Measurements from ENCODE around the gene AKAP6.
"Not testable (repeated sequence)": the region's sequence is repeated elsewhere in the genome, so short reads cannot be mapped to it uniquely, and the experiment has no call there.

AKAP6 gene

DNA sequence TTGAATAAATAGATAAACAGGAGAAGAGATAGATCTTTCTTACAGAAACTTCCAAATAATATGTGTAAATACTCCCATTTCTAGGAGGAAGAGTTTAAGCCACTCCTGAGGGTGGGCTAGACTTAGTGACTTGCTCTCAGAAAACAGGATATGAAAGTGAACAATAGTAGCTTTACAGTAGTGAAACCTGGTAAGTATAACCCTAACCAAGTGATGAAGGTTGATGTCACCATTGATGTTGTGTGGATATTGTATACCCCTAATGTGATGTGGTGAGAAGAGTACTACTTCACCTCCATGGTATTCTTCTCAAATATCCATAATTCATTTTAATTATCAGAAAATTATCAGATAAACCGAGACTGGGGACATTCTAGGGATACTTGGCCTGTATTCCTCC, 20.9 kb downstream of the AKAP6 start:
- H3K4me3 Mint-ChIP-seq, result no peak overlapping the region
- H3K9me3 Mint-ChIP-seq, result no peaks in the 10 kb centered on the region
- no peaks in the 10 kb centered on the region for H3K36me3 Mint-ChIP-seq

DNA sequence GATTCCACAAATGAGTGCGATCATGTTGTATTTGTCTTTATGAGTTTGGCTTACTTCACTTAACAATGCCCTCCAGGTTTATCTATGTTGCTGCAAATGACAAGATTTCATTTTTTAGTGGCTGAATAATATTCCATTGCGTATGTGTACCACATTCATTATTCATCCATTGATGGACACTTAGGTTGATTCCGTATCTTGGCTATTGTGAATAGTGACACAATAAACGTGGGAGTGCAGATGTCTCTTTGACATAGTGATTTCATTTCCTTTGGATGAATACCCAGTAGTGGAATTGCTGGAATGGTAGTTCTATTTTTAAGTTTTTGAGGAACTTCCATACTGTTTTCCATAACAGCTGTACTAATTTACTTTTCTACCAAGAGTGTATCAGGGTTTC, 23.5 kb downstream of the AKAP6 start:
- Mint-ChIP-seq H3K27ac (no peak overlapping the region), H3K36me3 (no peaks in the 10 kb centered on the region), H3K4me3 (no peak overlapping the region), H3K27me3 (no peaks in the 10 kb centered on the region), H3K4me1 (no peaks in the 10 kb centered on the region), H3K9me3 (no peaks in the 10 kb centered on the region)

More for the DNA sequence above, 20.9 kb downstream of the AKAP6 start:
- H3K4me1 Mint-ChIP-seq, result no peaks in the 10 kb centered on the region
- H3K27ac Mint-ChIP-seq, result no peak overlapping the region
- H3K27me3 Mint-ChIP-seq, result no peaks in the 10 kb centered on the region

DNA sequence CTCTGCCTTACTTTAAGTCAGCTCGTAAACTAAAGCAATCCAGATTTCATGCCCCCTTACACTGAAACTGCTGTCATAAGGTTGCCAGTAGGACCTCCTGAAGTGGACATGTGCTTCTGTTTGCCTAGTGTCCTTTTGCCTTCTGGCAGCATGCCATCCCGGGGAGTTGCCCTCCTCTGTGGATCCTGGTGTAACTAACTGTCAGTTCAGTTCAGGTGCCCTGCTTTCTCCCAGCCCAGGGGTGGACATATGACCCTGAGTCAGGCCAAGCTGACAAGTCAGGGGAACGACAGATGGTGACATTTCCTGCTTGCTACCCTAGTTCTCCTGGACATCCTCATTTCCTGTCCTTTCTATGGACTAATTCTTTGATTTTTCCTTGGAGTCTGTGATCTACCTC, 25.6 kb downstream of the AKAP6 start:
- Mint-ChIP-seq H3K27ac (no peak overlapping the region), H3K27me3 (no peaks in the 10 kb centered on the region), H3K4me1 (no peaks in the 10 kb centered on the region), H3K36me3 (no peaks in the 10 kb centered on the region), H3K9me3 (no peaks in the 10 kb centered on the region), H3K4me3 (no peak overlapping the region)

DNA sequence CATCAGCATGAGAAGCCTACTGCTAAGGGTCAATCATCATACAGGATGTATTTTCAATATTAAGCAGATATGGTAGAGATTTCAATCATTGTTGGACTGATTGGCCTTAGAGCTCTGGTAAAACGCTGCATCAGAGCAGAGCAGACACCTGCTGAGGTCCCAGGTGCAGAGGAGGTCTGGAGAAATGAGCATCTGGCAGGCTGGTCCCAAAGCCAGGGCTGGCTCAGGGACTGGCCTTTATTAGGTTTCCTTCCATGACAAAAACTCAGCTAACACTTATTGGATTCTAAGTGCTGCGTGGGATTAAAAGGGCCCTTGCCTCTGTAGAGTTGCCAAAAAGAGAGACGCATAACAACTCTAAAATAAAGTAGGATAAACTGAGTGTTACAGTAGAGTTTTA, 29.7 kb downstream of the AKAP6 start:
- Mint-ChIP-seq H3K4me1 (no peaks in the 10 kb centered on the region), H3K36me3 (no peaks in the 10 kb centered on the region), H3K27me3 (no peaks in the 10 kb centered on the region), H3K9me3 (no peaks in the 10 kb centered on the region), H3K27ac (no peak overlapping the region), H3K4me3 (no peak overlapping the region)

DNA sequence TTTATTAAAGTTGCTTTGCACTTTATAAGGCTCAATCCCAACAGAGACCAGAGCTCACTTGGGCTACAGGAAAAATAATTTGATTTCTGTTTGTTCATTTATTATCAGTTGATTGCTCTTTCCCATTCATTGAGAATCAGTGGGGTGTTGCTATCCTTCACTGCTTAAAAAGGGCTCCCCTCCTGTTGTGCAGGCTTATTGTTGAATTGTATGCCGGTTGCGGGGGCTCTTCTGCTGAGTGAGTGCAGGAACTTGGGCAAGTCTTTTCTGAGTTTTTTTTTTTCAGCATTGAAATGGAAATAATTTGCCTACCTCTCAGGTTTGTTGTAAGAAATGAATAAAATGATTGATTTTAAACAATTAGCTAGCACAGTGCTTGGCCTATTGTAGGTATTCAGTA, 32.6 kb downstream of the AKAP6 start:
- Mint-ChIP-seq H3K9me3 (no peaks in the 10 kb centered on the region), H3K4me1 (no peaks in the 10 kb centered on the region), H3K27me3 (no peaks in the 10 kb centered on the region), H3K27ac (no peak overlapping the region), H3K4me3 (no peak overlapping the region), H3K36me3 (no peaks in the 10 kb centered on the region)

DNA sequence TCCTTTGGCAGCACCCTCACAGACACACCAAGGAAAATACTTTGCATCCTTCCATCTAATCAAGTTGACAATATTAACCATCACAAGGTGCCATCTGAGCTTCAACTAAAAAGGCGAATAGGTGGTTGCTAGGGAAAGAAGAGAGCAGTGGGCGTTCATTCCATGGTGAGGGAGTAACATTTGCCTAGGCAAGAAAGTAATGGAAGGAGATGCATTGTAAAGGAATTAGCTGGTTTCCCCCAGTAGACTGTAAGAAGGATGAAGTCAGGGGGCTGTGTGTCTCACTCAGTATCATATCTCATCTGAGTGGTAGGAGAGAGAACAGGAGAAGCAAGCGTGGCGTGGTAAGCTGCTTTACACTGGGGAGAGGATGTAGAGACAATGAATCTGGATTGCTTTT, 34.7 kb downstream of the AKAP6 start:
- no peaks in the 10 kb centered on the region for H3K9me3 Mint-ChIP-seq
- H3K27ac Mint-ChIP-seq, result no peak overlapping the region
- no peak overlapping the region for H3K4me3 Mint-ChIP-seq
- no peaks in the 10 kb centered on the region for H3K4me1 Mint-ChIP-seq
- no peaks in the 10 kb centered on the region for H3K27me3 Mint-ChIP-seq
- no peaks in the 10 kb centered on the region for H3K36me3 Mint-ChIP-seq

DNA sequence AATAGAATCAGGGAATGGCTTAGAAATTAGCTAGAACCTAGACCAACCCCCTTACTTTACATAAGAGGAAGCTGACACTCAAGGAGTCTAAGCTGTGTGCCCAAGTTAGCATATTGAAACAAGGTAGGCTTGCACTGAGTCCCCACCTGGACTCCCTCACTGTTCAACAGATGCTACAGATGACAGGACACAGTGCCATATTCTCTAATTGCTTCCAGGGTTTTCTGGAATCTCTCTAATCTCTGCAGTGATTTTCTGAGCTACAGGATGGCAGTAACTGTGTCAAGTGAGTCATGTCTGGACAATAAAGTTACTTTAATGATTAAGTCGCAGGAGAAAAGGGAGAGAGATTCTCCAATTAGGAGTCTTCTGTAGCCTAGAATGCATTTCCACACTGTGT, 35.8 kb downstream of the AKAP6 start:
- Mint-ChIP-seq H3K9me3 (no peaks in the 10 kb centered on the region), H3K36me3 (no peaks in the 10 kb centered on the region), H3K27ac (no peak overlapping the region), H3K4me3 (no peak overlapping the region), H3K27me3 (no peaks in the 10 kb centered on the region), H3K4me1 (no peaks in the 10 kb centered on the region)

DNA sequence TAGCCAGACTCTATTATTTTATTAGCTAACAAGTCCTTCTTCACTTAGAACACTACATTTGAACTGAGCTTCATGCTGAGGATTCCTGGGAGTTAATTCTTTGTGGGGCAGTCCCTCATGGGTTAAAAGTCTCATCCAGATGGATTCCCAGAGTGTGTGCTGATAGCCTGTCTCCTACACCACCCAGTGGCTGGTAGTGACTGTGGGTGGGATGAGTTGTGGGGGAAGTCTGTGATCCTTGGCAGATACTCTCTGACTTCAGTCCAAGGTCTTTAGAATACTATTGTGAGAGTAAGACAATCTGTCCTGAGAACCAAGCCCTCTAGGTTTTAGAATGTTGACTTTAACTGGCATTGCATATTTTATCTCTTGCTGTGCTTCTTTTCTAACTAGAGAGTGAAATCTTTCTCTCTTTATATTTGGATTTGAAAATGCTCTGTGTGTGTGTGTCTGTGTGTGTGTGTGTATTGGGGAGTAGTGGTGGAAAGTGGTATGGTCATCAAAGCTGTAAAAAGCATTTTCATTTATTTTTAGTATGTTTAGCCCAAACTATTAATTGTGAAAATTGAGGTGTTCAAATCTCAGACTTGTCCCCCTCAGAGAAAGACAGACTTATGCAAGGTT, 37.3 kb downstream of the AKAP6 start:
- Mint-ChIP-seq H3K27me3 (no peaks in the 10 kb centered on the region), H3K9me3 (no peaks in the 10 kb centered on the region), H3K27ac (no peak overlapping the region), H3K4me1 (no peaks in the 10 kb centered on the region), H3K36me3 (no peaks in the 10 kb centered on the region), H3K4me3 (no peak overlapping the region)

DNA sequence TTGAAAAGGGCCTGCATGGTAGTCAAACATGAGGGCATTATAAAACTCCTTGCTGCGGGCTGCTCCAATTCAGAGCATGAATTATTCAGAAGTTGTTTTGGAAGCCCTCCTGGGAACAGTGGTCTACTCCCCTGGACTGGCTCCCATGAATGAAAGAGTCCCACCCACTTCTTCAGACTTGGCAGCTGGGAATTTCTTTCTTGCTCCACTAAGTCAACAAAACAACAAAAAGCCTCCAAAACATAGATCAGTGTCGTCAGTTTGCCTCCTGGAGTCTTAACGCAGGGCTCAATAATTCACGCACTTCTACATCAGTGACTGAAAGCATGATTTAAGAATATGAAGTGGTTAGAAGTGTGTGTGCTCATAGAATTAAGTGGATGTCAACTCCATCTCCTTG, 37.9 kb downstream of the AKAP6 start:
- Mint-ChIP-seq H3K9me3 (no peaks in the 10 kb centered on the region), H3K27me3 (no peaks in the 10 kb centered on the region)

DNA sequence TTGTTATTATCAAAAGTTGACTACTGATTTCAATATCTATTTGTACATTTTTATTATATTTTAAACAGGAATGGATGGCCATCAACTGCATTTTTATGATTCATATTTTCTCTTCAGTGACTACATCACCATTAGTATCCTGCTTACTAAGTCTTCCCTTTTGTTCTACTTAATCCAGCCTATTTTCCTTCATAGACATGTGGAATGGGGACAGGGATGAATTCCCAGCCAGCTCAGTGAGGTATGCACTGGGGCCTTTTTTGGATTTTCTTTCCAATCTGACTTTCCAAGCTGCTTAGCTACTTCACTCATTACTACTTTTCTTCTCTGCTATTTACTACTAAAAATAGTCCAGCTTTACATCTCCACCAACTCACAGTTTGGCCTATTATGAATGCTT, 38.4 kb downstream of the AKAP6 start:
- H3K36me3 Mint-ChIP-seq, result no peaks in the 10 kb centered on the region
- H3K4me1 Mint-ChIP-seq, result no peaks in the 10 kb centered on the region
- H3K4me3 Mint-ChIP-seq, result no peak overlapping the region
- H3K9me3 Mint-ChIP-seq, result no peaks in the 10 kb centered on the region
- H3K27me3 Mint-ChIP-seq, result no peaks in the 10 kb centered on the region
- H3K27ac Mint-ChIP-seq, result no peak overlapping the region

More for the DNA sequence above, 37.9 kb downstream of the AKAP6 start:
- Mint-ChIP-seq H3K4me3 (no peak overlapping the region), H3K27ac (no peak overlapping the region), H3K4me1 (no peaks in the 10 kb centered on the region), H3K36me3 (no peaks in the 10 kb centered on the region)

DNA sequence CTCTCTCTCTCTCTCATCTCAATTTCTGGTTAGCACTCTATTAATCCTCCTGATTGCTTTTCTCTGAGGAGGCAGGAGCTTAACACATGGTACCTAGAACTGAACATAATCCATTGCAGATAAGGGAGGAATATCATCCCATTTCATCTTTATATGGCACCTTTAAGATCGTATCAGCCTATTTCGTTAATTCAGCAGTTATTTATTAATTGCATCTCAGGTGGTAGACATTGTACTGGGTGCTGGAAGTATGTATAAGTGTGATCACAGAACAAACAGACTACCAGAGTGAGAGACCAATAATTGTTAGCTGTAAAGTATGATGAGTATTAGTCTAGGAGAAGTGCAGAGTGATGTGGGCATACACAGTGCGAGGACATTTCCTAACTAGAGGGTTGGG, 39.0 kb downstream of the AKAP6 start:
- Mint-ChIP-seq H3K4me1 (no peaks in the 10 kb centered on the region), H3K4me3 (no peak overlapping the region), H3K27me3 (no peaks in the 10 kb centered on the region), H3K36me3 (no peaks in the 10 kb centered on the region), H3K9me3 (no peaks in the 10 kb centered on the region), H3K27ac (no peak overlapping the region)

DNA sequence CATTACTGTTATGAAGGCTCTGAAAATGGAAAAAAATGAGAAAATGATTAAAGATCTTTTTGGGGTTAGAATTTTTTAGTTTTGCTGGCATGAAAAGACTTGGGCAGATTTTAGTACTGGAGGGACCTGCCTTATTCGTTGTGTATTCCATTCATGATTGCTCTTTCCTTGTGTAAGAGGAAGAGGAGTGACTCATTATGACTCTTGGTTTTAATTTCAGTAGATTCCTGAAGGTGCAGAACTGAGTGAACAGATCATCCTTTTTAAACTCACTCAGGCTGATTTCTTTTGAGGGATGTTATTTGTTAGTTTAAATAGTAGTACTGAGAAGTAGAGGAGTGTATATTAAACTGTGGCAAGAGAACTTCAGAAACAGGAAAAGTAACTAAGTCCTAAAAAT, 41.6 kb downstream of the AKAP6 start:
- H3K4me3 Mint-ChIP-seq, result no peak overlapping the region
- no peaks in the 10 kb centered on the region for H3K27me3 Mint-ChIP-seq
- no peaks in the 10 kb centered on the region for H3K4me1 Mint-ChIP-seq
- no peak overlapping the region for H3K27ac Mint-ChIP-seq
- H3K9me3 Mint-ChIP-seq, result no peaks in the 10 kb centered on the region
- H3K36me3 Mint-ChIP-seq, result no peaks in the 10 kb centered on the region

DNA sequence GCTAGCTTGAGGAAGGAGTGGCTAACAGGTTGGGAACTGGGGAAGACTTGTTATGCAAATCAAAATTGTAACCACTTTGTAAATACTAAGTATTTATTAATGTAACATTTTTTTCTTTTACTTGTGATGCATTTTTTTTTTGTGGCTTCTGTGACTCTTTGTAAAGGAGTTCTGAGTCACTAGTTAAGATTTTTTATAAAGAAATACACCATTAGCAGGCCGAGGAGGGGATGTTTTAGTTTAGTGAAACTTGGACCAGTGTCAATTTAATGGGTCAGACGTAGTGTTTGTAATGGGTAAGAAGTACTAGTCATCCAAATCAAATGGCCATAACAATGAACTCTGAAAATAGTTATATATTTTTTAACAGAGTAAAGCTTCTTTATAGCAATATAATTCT, 43.1 kb downstream of the AKAP6 start:
- Mint-ChIP-seq H3K36me3 (no peaks in the 10 kb centered on the region), H3K27me3 (no peaks in the 10 kb centered on the region), H3K4me3 (no peak overlapping the region)

DNA sequence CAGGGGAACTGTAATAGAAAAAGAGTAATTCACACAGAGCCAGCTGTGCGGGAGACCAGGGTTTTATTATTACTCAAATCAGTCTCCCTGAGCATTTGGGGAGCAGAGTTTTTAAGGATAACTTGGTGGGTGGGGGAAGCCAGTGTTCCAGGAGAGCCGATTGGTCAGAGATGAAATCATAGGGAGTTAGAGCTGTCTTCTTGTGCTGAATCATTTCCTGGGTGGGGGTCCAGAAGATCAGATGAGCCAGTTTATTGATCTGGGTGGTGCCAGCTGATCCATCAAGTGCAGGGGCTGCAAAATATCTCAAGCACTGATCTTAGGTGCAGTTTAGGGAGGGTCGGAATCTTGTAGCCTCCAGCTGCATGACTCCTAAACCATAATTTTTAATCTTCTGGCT, 44.1 kb downstream of the AKAP6 start:
- H3K4me1 Mint-ChIP-seq, H3K27me3 Mint-ChIP-seq: not testable (repeated sequence)

More for the DNA sequence above, 43.1 kb downstream of the AKAP6 start:
- Mint-ChIP-seq H3K4me1 (no peaks in the 10 kb centered on the region), H3K27ac (no peak overlapping the region), H3K9me3 (no peaks in the 10 kb centered on the region)

DNA sequence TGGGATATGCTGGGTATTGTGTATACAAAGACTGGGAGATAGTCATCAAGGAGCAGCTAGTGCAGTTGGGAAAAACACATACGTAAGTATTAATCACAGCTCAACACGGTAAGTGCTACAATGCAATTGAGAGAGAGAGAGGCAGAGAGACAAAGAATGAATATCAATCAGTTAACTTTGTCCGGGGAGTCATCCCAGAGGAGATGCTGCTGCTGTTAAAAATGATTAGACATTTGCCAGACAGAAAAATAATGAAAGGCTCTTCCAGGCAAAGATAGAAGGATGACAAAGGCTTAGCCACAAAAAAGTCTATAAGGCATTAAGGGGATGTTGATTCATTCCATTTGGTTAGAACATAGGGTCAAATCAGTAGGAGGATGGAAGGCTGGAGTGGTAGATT, 45.1 kb downstream of the AKAP6 start:
- H3K27me3 Mint-ChIP-seq, result no peaks in the 10 kb centered on the region
- no peaks in the 10 kb centered on the region for H3K36me3 Mint-ChIP-seq
- no peak overlapping the region for H3K4me3 Mint-ChIP-seq
- H3K27ac Mint-ChIP-seq, result no peak overlapping the region
- no peaks in the 10 kb centered on the region for H3K9me3 Mint-ChIP-seq
- no peaks in the 10 kb centered on the region for H3K4me1 Mint-ChIP-seq

More for the DNA sequence above, 44.1 kb downstream of the AKAP6 start:
- not testable (repeated sequence) for H3K27ac Mint-ChIP-seq, H3K4me3 Mint-ChIP-seq, H3K36me3 Mint-ChIP-seq, H3K9me3 Mint-ChIP-seq

DNA sequence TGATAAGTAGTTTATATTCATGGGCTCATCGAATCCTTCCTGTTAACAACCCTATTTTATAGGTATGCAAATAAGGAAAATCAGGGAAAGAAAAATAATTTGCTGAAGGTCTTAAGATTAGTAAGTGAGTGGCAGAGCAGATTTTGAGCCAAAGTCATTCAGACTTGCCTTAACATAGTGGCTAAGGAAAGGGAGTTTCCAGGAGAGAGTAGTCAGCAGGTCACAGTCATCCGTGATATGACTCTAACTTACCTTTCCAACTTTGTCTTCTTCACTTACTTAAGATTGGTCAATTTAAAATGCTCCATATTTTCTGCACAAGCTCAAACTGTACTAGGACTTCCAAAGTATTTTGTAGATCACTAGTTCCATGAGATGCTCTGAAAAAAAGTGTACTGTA, 46.6 kb downstream of the AKAP6 start:
- Mint-ChIP-seq H3K36me3 (no peaks in the 10 kb centered on the region), H3K9me3 (no peaks in the 10 kb centered on the region), H3K4me3 (no peak overlapping the region), H3K27ac (no peak overlapping the region), H3K27me3 (no peaks in the 10 kb centered on the region), H3K4me1 (peaks cover 8% of the 10 kb centered on the region)

DNA sequence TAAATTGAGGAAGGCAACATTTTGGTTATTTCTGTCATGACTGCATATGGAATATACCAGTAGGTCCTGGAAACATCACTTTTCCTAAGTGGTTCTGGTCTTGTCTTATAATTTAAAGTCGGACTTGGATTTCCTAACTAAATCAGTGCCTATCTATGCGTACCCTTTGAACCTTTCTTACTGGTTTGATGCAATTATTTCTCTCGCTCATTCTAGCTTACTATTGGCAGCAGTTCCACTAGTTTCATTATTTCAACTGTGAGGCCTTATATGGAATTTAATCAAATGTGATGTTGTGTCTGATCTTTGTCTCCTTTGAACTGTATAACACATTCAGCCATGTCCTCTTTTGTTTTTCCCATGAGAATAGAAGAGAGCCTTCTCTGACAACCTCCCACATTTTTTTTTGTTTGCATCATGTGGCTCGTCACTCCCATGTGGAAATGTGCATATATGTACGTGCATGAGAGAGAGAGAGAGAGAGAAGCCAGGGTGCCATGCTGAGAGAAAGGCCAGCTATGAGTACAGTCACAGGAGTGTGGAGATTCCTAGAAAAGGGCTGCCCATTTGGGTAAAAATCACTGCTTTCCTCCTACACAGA, 48.0 kb downstream of the AKAP6 start:
- Mint-ChIP-seq H3K9me3 (no peaks in the 10 kb centered on the region), H3K4me3 (no peak overlapping the region), H3K36me3 (no peaks in the 10 kb centered on the region), H3K27ac (no peak overlapping the region), H3K27me3 (no peaks in the 10 kb centered on the region), H3K4me1 (peaks cover 8% of the 10 kb centered on the region)

All from activated naive CD4-positive, alpha-beta T cell treated with anti-CD3 and anti-CD28 coated beads, Interleukin-2, amount 50 U/mL, for 24 hours (primary cell).